GM19099 (cell line): ENCODE measurements around the gene GUCD1.

Source experiments
- POLR2A ChIP-seq: IDR thresholded peaks from 3 replicates; pipeline ENCODE4 v1.6.1; 2011; ENCODE audit warnings: low read depth; ENCODE audit not compliant: insufficient read length; ENCODE audit errors: extremely low read depth

The GUCD1 gene

DNA sequence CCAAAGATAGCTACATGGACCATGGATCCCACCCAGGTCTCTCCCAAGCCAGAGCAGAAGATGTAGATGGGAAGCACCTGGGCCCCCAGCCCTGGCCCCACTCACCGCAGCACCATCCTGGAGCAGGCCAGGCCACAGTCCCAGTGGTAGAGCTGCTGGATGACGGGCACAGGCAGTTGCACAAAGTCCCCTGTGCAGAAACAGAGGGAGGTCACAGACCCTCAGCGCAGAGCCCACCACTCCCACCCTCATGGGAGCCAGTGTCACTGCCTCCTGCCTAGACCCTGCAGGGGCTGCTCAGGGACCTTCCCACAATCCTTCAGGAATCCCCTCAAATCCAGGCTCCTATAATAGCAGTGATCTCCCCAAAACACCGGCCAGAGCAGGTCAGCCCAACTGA, 6.1 kb downstream of the GUCD1 start:
- TF ChIP-seq POLR2A = no peak

- no peak for TF ChIP-seq POLR2A
Observed at GRCh38 chr22:24543679-24544243, 11.2 kb downstream of the GUCD1 start.

DNA sequence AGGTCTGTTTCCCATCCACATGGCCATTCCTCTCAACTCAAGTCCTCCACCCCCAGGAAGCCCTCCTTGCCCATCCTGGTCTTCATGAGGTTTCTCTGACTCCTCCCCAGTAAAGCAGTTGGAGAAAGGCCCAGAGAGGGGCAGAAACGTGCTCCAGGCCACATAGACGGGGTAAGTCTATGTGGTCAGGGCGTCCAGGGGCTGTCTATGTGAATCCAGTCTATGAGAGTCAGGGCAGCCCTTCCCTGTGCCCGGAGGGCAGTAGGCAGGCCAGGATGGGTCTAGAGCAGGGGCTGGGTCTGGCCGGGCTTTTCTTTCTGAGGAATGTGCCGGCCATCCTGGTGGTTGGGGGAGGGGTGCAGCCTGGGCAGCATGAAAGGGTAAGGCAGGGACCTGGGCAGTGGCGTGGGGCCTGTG, 11.7 kb downstream of the GUCD1 start:
- TF ChIP-seq POLR2A = no peak

- TF ChIP-seq POLR2A = no peak
Observed at GRCh38 chr22:24542641-24543040, 12.3 kb downstream of the GUCD1 start.

DNA sequence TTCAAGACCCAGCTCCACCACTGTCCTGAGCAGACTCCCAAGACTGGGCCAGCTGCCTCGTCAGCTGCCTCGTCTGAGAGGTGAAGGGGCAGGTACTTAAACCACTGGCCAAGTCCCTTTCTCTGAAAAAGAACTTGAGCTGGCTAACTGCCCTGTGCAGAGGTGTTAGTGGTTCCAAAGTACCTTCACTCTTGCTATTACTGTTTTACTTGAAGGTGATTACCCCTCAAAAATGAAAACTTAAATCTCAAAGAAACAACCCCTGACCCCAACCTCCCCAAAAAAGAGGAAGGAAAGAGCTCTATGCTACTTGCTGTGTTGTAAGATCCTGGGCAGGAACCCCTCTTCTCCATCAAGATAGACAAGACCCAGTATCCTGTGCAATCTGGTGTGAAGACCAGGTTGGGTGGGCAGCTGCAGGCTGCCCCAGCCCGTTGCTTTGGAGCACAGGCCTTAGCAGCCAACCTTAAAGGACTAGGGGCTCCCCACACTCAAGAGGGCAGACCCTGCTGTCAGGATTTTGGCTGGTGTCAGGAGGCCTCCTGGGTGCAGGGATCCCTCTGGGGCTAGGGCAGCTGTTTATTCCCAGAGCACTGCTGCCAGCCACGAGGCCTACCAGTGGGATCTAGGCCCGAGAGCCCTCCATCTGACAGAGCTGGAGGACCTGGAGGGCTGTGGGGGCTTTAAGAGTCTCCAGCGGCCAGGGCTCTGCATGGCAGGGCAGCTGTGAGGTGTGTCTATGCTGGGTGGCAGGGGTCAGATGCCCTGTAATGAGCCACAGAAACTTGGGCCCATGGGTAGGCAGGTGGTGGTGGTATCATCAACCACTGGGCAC, 13.0 kb downstream of the GUCD1 start:
- TF ChIP-seq POLR2A = no peak

DNA sequence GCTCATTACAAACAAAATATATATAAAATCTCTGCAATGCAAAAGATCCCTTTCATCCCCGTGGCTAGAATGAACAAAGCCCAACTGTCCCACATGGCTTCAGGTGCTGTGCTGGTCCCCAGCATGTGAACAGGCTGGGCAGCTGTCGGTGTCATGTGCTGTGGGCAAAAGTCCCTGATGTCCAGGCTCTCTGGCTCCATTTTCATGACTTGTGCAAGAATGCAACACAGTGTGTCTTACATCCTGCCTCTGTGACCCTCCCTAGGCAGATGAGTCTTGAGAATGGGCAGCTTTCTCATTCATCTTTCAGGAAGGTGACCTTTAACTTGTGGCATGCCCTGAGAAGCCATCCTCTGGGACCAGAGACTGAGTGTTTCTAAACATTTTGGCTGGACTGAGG, 14.5 kb downstream of the GUCD1 start:
- no peak for TF ChIP-seq POLR2A

GRCh38 chr22:24536089-24536488, 18.8 kb downstream of the GUCD1 start:
- no peak for TF ChIP-seq POLR2A

GRCh38 chr22:24535348-24535747, 19.6 kb downstream of the GUCD1 start:
- no peak for TF ChIP-seq POLR2A

DNA sequence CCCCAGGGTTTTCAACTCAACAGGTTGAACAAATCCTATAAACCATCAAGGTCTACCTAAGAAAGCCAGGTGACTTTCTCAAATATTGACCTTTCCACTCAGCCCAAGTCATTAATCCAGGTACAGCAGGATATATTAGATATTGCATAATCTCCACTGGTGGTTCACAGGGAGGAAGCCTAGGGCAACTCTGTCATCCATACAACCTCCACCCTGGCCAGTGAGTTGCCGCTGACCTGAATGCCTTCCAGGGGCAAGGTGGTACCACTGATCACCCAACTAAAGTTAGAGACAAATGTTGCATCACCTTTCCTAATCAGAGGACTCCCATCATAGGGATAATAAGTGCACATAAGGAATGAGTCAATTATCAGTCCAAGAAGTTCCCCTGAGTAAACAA, 22.9 kb downstream of the GUCD1 start:
- TF ChIP-seq POLR2A = no peak

- TF ChIP-seq POLR2A = no peak
Observed at GRCh38 chr22:24529898-24530297, 25.0 kb downstream of the GUCD1 start.

GRCh38 chr22:24526191-24526590, 28.7 kb downstream of the GUCD1 start:
- TF ChIP-seq POLR2A = no peak

- TF ChIP-seq POLR2A = no peak
Observed at GRCh38 chr22:24525416-24526037, 29.4 kb downstream of the GUCD1 start.

DNA sequence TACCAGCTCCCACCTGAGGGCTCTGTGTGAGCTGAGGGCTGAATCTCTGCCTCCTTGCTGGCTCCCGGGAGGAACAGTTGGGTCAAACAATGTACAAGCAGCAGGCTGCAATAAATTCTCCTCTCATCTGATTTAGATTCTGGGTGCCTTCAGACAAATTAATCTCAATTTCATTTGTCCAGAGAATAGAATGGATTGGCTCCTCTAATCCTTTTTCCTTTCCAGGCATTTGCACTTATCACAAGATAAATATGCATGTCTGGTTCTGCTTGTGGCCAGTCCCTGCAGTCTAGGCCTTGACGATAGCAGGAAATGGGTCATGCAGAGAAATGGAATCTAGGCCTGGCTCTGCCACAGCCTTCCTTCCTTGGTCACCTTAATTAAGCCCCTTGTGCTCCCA, 31.1 kb downstream of the GUCD1 start:
- TF ChIP-seq POLR2A = no peak

DNA sequence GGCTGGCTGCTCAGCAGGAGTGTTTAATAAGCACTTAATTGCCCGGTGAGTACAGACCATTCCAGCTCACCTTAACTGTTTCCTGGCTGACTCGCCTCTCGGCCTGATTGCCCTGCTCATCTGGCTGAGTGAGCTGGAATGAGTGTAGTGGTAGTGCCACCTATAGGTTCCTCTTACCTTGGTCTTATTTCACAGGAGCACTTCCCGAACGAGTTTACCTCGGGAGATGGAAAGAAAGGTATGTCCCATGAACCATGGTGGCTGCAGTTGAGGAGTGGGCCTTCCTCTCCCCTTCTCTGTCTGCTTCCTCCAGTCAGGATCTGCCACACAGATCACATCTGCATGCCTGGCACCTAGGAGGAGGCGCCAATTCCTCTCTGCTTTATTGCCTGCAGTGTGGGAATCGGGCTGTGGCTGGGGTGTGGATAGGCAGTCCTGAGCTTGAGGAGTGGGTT, 33.1 kb downstream of the GUCD1 start:
- TF ChIP-seq POLR2A = no peak

DNA sequence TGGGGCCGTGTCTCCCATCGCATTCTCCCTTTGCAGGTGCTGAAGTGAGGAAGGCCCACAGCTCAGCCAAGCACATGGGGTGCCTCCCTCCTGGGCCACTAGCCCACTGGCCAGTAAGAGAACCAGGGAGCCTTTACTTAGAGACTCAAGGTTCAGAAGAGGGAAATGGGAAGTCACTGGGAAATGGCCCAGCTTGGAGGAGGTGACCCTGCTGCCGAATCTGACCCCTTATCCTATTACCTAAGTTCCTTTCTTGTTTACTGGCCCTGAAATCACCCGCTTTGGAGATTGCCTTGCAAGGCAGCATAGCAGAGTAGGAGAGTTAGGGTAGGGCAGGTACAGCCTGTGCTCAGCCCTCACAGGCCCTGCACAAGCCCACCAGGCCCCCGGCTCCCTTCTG, 35.4 kb downstream of the GUCD1 start:
- no peak for TF ChIP-seq POLR2A
